KOPT-K1 (cell line): ENCODE data around the gene KCNB1.
"Not testable (repeated sequence)": the region's sequence is repeated elsewhere in the genome, so short reads cannot be mapped to it uniquely, and the experiment has no call there.

Source experiments
- H3K27ac ChIP-seq: fragments of 200-600 bp; sonication (generic); 2 replicates; pipeline ENCODE4 v1.5.1; 2016; ENCODE audit warnings: antibody characterized with exemption, mild to moderate bottlenecking, low read depth, low read length; ENCODE audit not compliant: poor library complexity, severe bottlenecking
- H3K36me3 ChIP-seq: fragments of 200-600 bp; sonication (generic); 2 replicates; pipeline ENCODE4 v1.5.1; 2017; ENCODE audit warnings: antibody characterized with exemption, mild to moderate bottlenecking, low read length, moderate library complexity; ENCODE audit not compliant: insufficient read depth
- H3K9me3 ChIP-seq: fragments of 200-600 bp; sonication (generic); 2 replicates; pipeline ENCODE4 v1.5.1; 2017; ENCODE audit warnings: antibody characterized with exemption, low read length, mild to moderate bottlenecking; ENCODE audit not compliant: insufficient read depth, poor library complexity, severe bottlenecking

KCNB1 gene

GRCh38 chr20:49420292-49420691 lies 62.2 kb downstream of the KCNB1 start:
- no peaks in the 10 kb centered on the region for H3K9me3 ChIP-seq
- no peak overlapping the region for H3K27ac ChIP-seq

GRCh38 chr20:49419785-49420184 lies 62.7 kb downstream of the KCNB1 start:
- H3K9me3 ChIP-seq, result no peaks in the 10 kb centered on the region
- H3K36me3 ChIP-seq, result no peaks in the 10 kb centered on the region
- H3K27ac ChIP-seq, result no peak overlapping the region

More at GRCh38 chr20:49420292-49420691, 62.2 kb downstream of the KCNB1 start:
- H3K36me3 ChIP-seq, result no peaks in the 10 kb centered on the region

- no peak overlapping the region for H3K27ac ChIP-seq
- no peaks in the 10 kb centered on the region for H3K9me3 ChIP-seq
- no peaks in the 10 kb centered on the region for H3K36me3 ChIP-seq
These were observed 63.7 kb downstream of the KCNB1 start for GRCh38 chr20:49418809-49419208.

- Histone ChIP-seq H3K36me3 (no peaks in the 10 kb centered on the region), H3K9me3 (no peaks in the 10 kb centered on the region), H3K27ac (no peak overlapping the region)
These were observed 64.5 kb downstream of the KCNB1 start for GRCh38 chr20:49417843-49418555.

- H3K27ac ChIP-seq, result no peak overlapping the region
- H3K36me3 ChIP-seq, result no peaks in the 10 kb centered on the region
- H3K9me3 ChIP-seq, result no peaks in the 10 kb centered on the region
These were observed 66.8 kb downstream of the KCNB1 start for GRCh38 chr20:49415668-49416044.

- Histone ChIP-seq H3K9me3 (no peaks in the 10 kb centered on the region), H3K27ac (no peak overlapping the region), H3K36me3 (no peaks in the 10 kb centered on the region)
These were observed 67.3 kb downstream of the KCNB1 start for GRCh38 chr20:49415005-49415667.

GRCh38 chr20:49413677-49414076 lies 68.8 kb downstream of the KCNB1 start:
- no peaks in the 10 kb centered on the region for H3K36me3 ChIP-seq
- no peaks in the 10 kb centered on the region for H3K9me3 ChIP-seq
- H3K27ac ChIP-seq, result no peak overlapping the region

- H3K9me3 ChIP-seq, result no peaks in the 10 kb centered on the region
- H3K27ac ChIP-seq, result no peak overlapping the region
- H3K36me3 ChIP-seq, result no peaks in the 10 kb centered on the region
These were observed 69.5 kb downstream of the KCNB1 start for GRCh38 chr20:49412953-49413352.

- Histone ChIP-seq H3K9me3 (no peaks in the 10 kb centered on the region), H3K27ac (no peak overlapping the region), H3K36me3 (no peaks in the 10 kb centered on the region)
These were observed 70.2 kb downstream of the KCNB1 start for GRCh38 chr20:49412254-49412653.

GRCh38 chr20:49411221-49411925 lies 71.1 kb downstream of the KCNB1 start:
- Histone ChIP-seq H3K27ac (no peak overlapping the region), H3K36me3 (no peaks in the 10 kb centered on the region), H3K9me3 (no peaks in the 10 kb centered on the region)

- not testable (repeated sequence) for H3K9me3 ChIP-seq, H3K36me3 ChIP-seq, H3K27ac ChIP-seq
These were observed 72.4 kb downstream of the KCNB1 start for GRCh38 chr20:49409975-49410621.

GRCh38 chr20:49409302-49409974 lies 73.0 kb downstream of the KCNB1 start:
- Histone ChIP-seq H3K36me3 (no peaks in the 10 kb centered on the region), H3K27ac (no peak overlapping the region), H3K9me3 (no peaks in the 10 kb centered on the region)

GRCh38 chr20:49408509-49409104 lies 73.9 kb downstream of the KCNB1 start:
- H3K9me3 ChIP-seq, result no peaks in the 10 kb centered on the region
- no peak overlapping the region for H3K27ac ChIP-seq
- H3K36me3 ChIP-seq, result no peaks in the 10 kb centered on the region

GRCh38 chr20:49406666-49407065 lies 75.8 kb downstream of the KCNB1 start:
- no peaks in the 10 kb centered on the region for H3K36me3 ChIP-seq
- H3K9me3 ChIP-seq, result no peaks in the 10 kb centered on the region
- H3K27ac ChIP-seq, result no peak overlapping the region
